ENCODE data around the gene PPP6R3.

- TF ChIP-seq CTCF (IDR thresholded peaks at IDR 0.05; ENCODE audit: low read depth, low read length) = no peak
- TF ChIP-seq POLR2A (IDR thresholded peaks at IDR 0.05; ENCODE audit: extremely low read depth, insufficient read length) = no peak
These were observed 183.0 kb downstream of the PPP6R3 start for GRCh38 chr11:68643585-68643984.
